Nephron (organoid): ENCODE data around the gene CCDC28B.

Experiments used
- H3K27ac Mint-ChIP-seq, 3 experiments: 2 replicates each; pipeline ENCODE4 v1.8.0; 2020; ENCODE audit warnings: mixed read lengths in 3 of 3, mild to moderate bottlenecking in 2 of 3, moderate library complexity in 1 of 3
- H3K27me3 Mint-ChIP-seq: 2 replicates; pipeline ENCODE4 v1.8.0; 2021; ENCODE audit warnings: low read depth, mild to moderate bottlenecking, moderate library complexity, mixed read lengths
- H3K36me3 Mint-ChIP-seq: 2 replicates; pipeline ENCODE4 v1.8.0; 2020; ENCODE audit warnings: low read depth, mixed read lengths
- H3K4me1 Mint-ChIP-seq: 2 replicates; pipeline ENCODE4 v1.8.0; 2020; ENCODE audit warnings: mixed read lengths
- H3K4me3 Mint-ChIP-seq, 3 experiments: 2 replicates each; pipeline ENCODE4 v1.8.0; 2020; ENCODE audit warnings: mild to moderate bottlenecking in 3 of 3, mixed read lengths in 3 of 3, moderate library complexity in 2 of 3
- H3K9me3 Mint-ChIP-seq: 2 replicates; pipeline ENCODE4 v1.8.0; 2020; ENCODE audit warnings: mixed read lengths
- CTCF ChIP-seq, 3 experiments: fragments of 200-600 bp; sonication (generic); IDR thresholded peaks; one replicate each; pipeline ENCODE4 v1.5.0; 2021; ENCODE audit warnings: antibody characterized with exemption in 3 of 3; ENCODE audit not compliant: unreplicated experiment in 3 of 3

The CCDC28B gene

GRCh38 chr1:32208891-32209328 lies 8.5 kb downstream of the CCDC28B start, which contains the start of gene DCDC2B:
DCDC2B (plus strand) TSS chr1:32209089; CDS start chr1:32209094, 5 bp downstream.
- H3K27ac Mint-ChIP-seq: peak within 1 kb of the TSS in 1 of 3 experiments; percentile 48
- H3K36me3 Mint-ChIP-seq: no peaks in the 10 kb centered on the region
- no peaks in the 10 kb centered on the region for H3K27me3 Mint-ChIP-seq
- peak within 1 kb of the TSS in 2 of 3 experiments; percentile 40 to 58 for H3K4me3 Mint-ChIP-seq
- no peaks in the 10 kb centered on the region for H3K9me3 Mint-ChIP-seq
- no peak for TF ChIP-seq CTCF (IDR thresholded peaks at IDR 0.05; ENCODE audit: unreplicated experiment in 3 of 3)
- peaks cover 11% of the 10 kb centered on the region for H3K4me1 Mint-ChIP-seq

- peaks cover 10% of the 10 kb centered on the region for H3K4me1 Mint-ChIP-seq
- H3K9me3 Mint-ChIP-seq: no peaks in the 10 kb centered on the region
- peak overlapping the region; percentile 45 to 68 (median 54) for H3K27ac Mint-ChIP-seq
- H3K27me3 Mint-ChIP-seq: no peaks in the 10 kb centered on the region
- peaks cover 26% of the 10 kb centered on the region for H3K36me3 Mint-ChIP-seq
- TF ChIP-seq CTCF (IDR thresholded peaks at IDR 0.05; ENCODE audit: unreplicated experiment in 3 of 3): peak; percentile 57 to 76 (median 71)
- H3K4me3 Mint-ChIP-seq: peak overlapping the region in 2 of 3 experiments; percentile 7 to 14
These were observed 15.5 kb downstream of the CCDC28B start for GRCh38 chr1:32215629-32216480.

GRCh38 chr1:32216566-32216965 lies 16.2 kb downstream of the CCDC28B start:
- no peak for TF ChIP-seq CTCF (IDR thresholded peaks at IDR 0.05; ENCODE audit: unreplicated experiment in 3 of 3)
- Mint-ChIP-seq H3K4me1 (peaks cover 15% of the 10 kb centered on the region), H3K27ac (no peak overlapping the region), H3K4me3 (no peak overlapping the region), H3K36me3 (peaks cover 26% of the 10 kb centered on the region), H3K9me3 (no peaks in the 10 kb centered on the region), H3K27me3 (no peaks in the 10 kb centered on the region)

- Mint-ChIP-seq H3K27ac (peak overlapping the region in 1 of 3 experiments; percentile 17), H3K27me3 (peaks cover 4% of the 10 kb centered on the region), H3K4me3 (peak overlapping the region; percentile 26 to 78 (median 38)), H3K36me3 (peaks cover 30% of the 10 kb centered on the region), H3K9me3 (no peaks in the 10 kb centered on the region), H3K4me1 (peaks cover 28% of the 10 kb centered on the region)
- no peak for TF ChIP-seq CTCF (IDR thresholded peaks at IDR 0.05; ENCODE audit: unreplicated experiment in 3 of 3)
These were observed 18.6 kb downstream of the CCDC28B start for GRCh38 chr1:32219022-32219421.

GRCh38 chr1:32220746-32221580 lies 20.6 kb downstream of the CCDC28B start:
- no peak for TF ChIP-seq CTCF (IDR thresholded peaks at IDR 0.05; ENCODE audit: unreplicated experiment in 3 of 3)
- Mint-ChIP-seq H3K36me3 (peaks cover 33% of the 10 kb centered on the region), H3K27ac (peak overlapping the region; percentile 92 to 94 (median 92)), H3K4me3 (peak overlapping the region; percentile 98 to 99 (median 99)), H3K9me3 (no peaks in the 10 kb centered on the region), H3K27me3 (peaks cover 4% of the 10 kb centered on the region), H3K4me1 (peaks cover 27% of the 10 kb centered on the region)
